GM18951 (cell line): ENCODE results near the gene HAX1.
"Not testable (repeated sequence)": the region's sequence is repeated elsewhere in the genome, so short reads cannot be mapped to it uniquely, and the experiment has no call there.

Experiments used
- POLR2A ChIP-seq: IDR thresholded peaks from 4 replicates; pipeline ENCODE4 v1.6.1; 2011; ENCODE audit warnings: mild to moderate bottlenecking; ENCODE audit not compliant: insufficient read length, insufficient read depth; ENCODE audit errors: extremely low read depth
- in situ Hi-C: fragments of 300-500 bp; cut with MboI; formaldehyde crosslinking; loops from one replicate; pipeline ENCODE4 v1.12.0; 2022; ENCODE audit warnings: low sequenced_read_pairs, mixed read lengths, inconsistent platforms; ENCODE audit not compliant: unreplicated experiment

HAX1 gene

DNA sequence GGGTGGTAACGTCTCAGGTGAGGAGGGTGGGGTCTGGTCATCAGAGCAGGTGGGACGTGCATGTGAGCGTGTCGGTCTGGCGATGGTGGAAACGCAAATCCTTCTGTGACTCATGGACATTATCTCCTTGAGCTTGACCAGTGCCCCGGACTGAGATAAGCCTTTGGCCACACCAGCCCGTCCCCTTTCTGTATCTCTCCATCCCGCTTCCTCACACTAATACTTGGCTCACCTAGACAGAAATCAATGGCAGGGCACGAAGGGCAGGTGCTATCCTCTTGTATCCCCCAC, 40.6 kb downstream of the HAX1 start:
- in situ Hi-C loops, result no loop called here
- TF ChIP-seq POLR2A, result no peak

DNA sequence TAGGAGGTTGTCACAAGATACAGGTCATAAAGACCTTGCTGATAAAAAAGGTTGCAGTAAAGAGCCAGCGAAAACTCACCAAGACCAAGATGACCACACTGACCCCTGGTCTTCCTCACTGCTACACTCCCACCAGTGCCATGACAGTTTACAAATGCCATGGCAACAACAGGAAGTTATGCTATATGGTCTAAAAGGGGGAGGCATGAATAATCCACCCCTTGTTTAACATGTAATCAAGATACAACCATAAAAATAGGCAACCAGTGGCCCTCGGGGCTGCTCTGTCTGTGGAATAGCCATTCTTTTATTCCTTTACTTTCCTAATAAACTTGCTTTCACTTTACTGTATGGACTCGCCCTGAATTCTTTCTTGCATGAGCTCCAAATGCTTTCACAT, 41.8 kb downstream of the HAX1 start:
- in situ Hi-C loops, result not testable (repeated sequence)

DNA sequence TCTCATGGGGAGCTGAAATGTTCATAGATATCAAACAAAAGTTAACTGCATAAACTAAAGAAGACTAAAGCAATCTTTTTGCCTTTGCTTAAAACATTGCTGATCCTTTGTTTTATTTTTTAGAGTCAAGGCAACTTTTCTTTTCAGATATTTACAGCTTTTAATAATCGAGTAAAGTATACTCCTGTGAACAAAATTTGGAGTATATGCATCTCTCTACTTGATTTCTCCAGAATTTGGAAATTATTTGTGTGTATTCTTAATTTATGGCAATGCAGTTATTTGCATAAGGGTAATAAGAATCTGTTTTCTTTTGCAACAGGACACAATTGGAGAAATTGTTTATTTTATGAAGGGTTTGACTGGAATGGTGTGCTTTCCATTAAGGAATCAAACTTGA, 44.3 kb downstream of the HAX1 start:
- in situ Hi-C loops, result no loop called here
- no peak for TF ChIP-seq POLR2A

DNA sequence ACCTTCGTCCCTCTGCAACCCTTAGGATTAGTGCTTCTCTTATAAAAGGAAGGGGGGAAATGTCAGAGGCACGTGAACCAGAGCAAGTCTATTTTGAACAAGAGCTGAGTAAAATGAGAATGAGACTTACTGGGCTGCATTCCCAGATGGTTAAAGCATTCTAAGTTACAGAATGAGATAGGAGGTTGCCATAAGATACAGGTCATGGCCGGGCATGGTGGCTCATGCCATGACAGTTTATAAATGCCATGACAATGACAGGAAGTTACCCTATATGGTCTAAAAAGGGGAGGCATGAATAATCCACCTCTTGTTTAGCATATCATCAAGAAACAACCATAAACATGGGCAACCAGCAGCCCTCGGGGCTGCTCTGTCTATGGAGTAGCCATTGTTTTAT, 46.0 kb downstream of the HAX1 start:
- no peak for TF ChIP-seq POLR2A
- in situ Hi-C loops, result no loop called here

DNA sequence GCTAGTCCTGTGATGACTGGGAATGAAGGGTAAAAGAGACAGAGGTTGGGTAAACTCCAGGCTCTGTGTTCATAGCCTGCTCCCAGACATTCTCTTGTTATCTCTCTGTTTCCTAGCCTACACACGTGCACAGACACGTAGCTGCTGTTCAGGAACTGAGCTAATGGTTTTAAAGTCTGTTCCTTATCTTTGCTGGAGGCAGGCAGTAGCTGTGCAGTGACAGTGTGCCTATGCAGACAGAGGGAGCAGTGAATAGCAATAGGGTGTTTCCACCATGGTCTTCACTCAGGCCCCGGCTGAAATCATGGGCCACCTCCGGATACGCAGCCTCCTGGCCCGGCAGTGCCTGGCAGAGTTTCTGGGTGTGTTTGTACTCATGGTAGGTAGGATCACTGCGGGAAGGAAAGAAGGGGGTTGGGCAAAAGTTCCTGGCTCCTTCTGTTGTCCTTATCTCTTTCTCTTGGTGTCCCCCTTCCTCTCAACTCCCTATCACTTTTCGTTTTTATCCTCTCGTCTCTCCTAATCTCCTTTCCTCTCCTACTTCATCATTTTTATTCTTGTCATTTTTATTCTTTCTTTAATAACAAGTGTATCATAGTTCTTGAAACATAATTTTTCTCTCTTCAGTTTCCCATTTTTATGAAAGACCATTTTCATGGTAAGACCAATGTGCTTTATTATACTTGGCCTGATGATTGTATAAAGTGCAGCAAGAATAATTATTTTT, 48.6 kb downstream of the HAX1 start, which contains the start of gene AQP10:
Gene AQP10 (plus strand): TSS at position 212 of the 727 bp plus-strand sequence. CDS start 63 bp downstream, at position 275.
- no peak for TF ChIP-seq POLR2A
- in situ Hi-C loops, result no loop called here

DNA sequence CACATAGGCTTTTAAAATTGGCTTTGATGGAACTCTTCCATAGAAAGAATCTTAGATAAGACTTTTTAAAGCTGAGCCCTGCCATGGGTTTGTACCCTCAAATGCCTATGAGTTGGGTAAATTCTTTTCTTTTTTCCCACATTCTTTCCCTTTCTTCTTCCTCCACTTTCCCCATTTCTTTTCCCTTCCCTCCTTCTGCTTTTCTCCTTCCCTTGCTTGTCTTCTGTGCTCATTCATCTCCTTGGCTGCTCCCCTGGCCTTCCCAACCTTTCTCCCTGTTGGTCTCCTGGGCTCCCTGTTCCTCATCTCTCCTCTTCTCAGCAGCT, 49.1 kb downstream of the HAX1 start:
- in situ Hi-C loops, result not testable (repeated sequence)

DNA sequence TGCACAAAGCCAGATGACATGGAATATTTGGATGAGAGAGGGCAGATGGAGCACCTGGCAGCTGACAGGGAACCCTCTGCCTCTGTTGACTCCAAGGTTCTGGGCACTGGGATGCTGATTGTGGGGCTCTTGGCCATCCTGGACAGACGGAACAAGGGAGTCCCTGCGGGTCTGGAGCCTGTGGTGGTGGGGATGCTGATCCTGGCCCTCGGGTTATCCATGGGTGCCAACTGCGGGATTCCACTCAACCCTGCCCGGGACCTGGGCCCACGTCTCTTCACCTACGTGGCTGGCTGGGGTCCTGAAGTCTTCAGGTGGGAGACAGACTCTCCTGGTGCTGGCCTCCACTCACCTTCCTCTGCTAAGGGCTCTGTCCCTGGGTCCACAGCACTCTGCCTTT, 51.1 kb downstream of the HAX1 start:
- in situ Hi-C loops, result no loop called here
- TF ChIP-seq POLR2A, result no peak

DNA sequence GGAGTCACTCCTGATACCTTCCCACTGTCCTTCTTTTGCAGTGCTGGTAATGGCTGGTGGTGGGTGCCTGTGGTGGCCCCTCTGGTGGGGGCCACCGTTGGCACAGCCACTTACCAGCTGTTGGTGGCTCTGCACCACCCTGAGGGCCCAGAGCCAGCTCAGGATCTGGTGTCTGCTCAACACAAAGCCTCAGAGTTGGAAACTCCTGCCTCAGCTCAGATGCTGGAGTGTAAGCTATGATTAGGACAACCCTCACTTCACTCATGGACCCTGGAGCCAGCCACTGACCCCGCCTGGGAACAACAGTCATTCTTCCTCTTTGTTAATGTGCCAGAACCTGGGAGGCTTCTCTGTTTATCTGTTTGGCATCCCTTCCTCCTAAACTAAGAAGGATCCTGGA, 51.8 kb downstream of the HAX1 start:
- in situ Hi-C loops, result no loop called here
- TF ChIP-seq POLR2A, result no peak

DNA sequence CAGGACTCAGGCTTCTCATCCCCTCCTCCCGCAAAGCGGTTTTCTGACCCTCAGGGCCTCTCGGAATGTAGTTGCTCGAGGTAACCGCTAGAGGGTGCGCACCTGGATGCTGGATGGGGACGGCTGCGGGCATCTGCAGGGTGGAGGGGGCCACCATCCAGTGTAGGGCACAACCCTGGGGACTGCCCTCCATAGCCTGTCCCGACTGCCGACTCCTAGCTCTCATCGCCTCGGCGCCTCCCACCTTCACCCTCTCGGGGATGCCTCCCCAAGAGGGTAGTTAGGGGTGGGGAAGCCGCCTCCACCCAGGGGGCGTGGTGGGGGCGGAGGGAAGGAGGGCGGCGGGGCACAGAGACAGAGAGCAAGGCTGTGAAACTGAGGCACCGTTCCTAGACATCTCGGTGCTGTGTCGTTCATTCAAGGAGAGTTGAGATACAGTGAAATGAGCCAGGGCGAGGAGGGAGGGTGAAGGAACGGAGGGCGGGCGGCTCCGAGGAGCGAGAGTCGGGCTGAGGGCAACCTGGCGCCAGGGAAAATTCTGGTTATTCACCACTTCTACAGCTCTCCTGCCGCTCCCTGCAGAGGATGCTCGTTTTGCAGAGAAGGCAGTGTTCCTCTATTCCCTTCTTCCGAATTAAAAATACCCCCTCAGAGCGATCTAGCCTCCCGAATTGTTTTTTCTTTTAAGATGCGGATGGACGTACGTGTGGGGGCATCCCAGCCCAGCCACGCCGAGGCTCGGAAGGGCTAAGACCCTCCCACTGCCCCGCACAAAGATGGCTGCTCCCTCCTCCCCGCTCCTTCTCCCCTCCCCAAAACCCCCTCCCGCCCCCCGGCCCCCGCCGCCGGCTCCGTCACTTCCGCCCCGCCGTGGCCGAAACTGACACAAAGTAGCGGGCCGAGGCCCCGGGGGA, 52.5 kb downstream of the HAX1 start, which contains the start of gene ATP8B2:
Gene ATP8B2 (plus strand): TSS at position 857 of the 914 bp plus-strand sequence. CDS start 2,617 bp downstream, outside the sequence.
- no peak for TF ChIP-seq POLR2A
- in situ Hi-C loops, result no loop called here
